NCI-H69 (cell line): ENCODE data around the gene POU1F1.
"Not testable (repeated sequence)": the region's sequence is repeated elsewhere in the genome, so short reads cannot be mapped to it uniquely, and the experiment has no call there.

Source experiments
- DNase-seq: peaks from one replicate; lab custom pipeline; 2025; lab: John Stamatoyannopoulos, UW

POU1F1 gene

GRCh38 chr3:87250009-87250408, 26.4 kb downstream of the POU1F1 start:
- DNase-seq = no peak

- no peak for DNase-seq
Observed at GRCh38 chr3:87248831-87249230, 27.6 kb downstream of the POU1F1 start.

DNA sequence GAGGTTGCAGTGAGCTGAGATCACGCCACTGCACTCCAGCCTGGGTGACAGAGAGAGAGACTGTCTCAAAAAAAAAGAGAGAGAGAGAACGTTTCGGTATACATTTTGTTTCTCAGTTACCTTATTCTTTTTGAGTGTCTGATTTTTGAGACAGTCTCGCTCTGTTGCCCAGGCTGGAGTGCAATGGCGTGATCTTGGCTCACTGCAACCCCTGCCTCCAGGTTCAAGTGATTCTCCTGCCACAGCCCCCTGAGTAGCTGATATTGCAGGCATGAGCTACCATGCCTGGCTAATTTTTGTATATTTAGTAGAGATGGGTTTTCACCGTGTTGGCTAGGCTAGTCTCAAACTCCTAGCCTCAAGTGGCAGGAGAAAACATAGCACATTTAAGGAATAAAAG, 28.2 kb downstream of the POU1F1 start:
- not testable (repeated sequence) for DNase-seq

DNA sequence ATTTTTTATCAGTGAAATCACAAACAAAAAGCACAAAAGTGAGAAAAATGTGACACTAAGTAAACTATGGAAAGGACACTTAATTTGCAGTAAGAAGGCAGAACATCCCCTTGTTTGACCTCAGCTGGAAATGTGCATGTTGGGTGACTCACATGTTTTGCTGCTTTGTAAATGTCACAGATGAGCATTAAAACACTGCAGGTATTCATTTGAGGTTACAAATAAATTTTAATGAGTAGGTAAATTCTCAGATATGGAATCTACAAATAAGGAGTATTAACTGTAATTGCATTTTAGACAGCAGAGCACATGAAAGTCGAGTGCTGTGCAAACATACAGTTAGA, 29.0 kb downstream of the POU1F1 start:
- peak; percentile 67 for DNase-seq

- no peak for DNase-seq
Observed at GRCh38 chr3:87246662-87247429, 29.5 kb downstream of the POU1F1 start.

GRCh38 chr3:87236093-87236492, 40.3 kb downstream of the POU1F1 start:
- no peak for DNase-seq

DNA sequence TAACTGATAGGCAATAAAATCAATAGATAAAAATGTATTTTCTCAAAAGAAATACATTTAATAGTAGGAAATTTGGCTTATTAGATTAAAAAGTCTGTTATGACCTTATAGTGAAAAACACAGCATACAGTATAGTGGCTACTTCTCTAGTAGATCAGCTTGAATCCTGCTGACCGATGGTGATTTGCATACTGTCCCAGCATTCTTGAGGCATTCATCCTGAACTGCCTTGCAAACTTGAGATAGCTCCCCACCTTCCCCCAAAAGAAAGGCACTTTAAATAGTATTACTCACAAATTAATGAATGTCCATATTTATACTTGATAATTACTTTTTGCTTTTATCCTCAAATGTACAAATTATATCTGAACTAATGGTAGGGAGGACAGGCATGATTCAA, 42.6 kb downstream of the POU1F1 start:
- no peak for DNase-seq

GRCh38 chr3:87229113-87229512, 47.3 kb downstream of the POU1F1 start:
- no peak for DNase-seq

DNA sequence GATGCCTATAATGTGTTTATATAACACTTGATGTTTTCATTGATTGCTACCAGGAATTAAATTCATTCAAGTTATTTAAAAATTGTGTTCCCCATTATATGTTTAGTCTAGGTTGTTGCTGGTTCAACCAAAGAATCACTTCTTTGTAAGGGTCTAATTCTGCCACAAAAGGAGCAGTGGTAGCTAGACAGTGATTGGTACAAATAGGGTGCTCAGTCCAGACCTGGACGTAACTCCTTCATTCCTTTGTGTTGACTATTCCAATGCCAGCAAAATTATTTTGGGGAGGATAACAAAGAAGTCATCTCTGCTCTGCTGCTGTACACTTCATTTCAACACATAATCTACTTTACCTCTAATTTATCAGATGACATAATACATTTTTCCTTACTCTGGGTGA, 48.1 kb downstream of the POU1F1 start:
- peak; percentile 4 for DNase-seq

DNA sequence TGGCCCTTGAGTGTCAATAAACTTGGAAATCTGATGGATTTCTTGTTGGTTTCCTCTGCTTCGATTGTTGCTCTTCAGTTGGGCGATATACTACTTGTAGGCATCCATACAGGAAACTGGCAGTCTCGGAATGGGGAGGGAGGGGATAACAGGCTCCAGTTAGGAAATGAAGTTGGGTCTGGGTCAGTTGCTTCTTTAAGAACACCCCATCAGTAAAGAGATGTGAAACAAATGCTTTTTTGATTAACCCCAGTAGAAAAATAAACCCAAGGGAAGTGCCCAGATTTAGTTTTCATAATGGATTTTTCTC, 48.6 kb downstream of the POU1F1 start:
- DNase-seq = no peak

- peak; percentile 92 for DNase-seq
Observed at GRCh38 chr3:87227104-87227834, 49.1 kb downstream of the POU1F1 start, which contains the start of gene CHMP2B. CHMP2B (plus strand) TSS chr3:87227309; CDS start chr3:87227523, 214 bp downstream.

- peak; percentile 94 for DNase-seq
Observed at GRCh38 chr3:87225659-87226058, 50.7 kb downstream of the POU1F1 start.

DNA sequence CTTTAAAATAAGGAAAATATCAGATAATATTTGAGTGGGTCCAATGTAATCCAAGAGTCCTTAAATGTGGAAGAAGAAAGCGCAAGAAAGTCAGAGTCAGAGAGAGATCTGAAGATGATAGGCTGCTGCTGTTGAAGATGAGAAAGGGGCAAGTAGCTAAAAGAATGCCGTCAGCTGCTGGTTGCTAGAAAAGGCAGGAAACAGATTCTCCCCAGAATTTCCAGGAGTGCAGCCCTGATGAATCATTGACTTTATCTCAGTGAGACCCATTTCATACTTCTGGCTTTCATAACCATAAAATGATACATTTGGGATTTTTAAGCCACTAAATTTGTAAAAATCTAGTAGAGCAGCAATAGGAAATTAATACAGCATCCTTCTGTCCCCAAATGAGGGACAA, 56.8 kb downstream of the POU1F1 start:
- DNase-seq = no peak

DNA sequence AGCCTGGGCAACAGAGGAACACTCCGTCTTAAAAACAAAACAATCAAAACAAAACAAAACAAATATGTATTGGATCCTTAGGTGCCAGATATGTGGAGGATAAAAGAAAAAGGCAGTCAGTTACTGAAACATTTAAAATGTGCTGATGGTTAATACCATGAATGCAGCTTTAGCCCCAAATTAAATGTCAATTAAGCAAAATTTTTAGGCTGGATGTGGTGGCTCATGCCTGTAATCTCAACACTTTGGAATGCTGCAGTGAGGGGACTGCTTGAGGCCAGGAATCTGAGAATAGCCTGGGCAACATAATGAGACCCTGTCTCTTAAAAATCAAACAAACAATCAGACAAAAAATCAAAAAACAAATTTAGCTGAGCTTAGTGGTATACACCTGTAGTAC, 57.8 kb downstream of the POU1F1 start:
- no peak for DNase-seq
